Body of pancreas (tissue), 4 donors: ENCODE measurements around the gene OR2M2. TPM values are rescaled to one million over a fixed set of nuclear protein-coding genes. Genes with fewer than 3 reads are reported as not detected.

ENCODE experiments used
- ATAC-seq: fragments of 150-250 bp; one replicate; pipeline ENCODE4 v1.9.1; 2016
- DNase-seq, 4 donors: peaks; one replicate each; pipeline ENCODE4 v3.0.0-alpha.2; 2019
- H3K27ac ChIP-seq, 4 donors: fragments of 200-600 bp; sonication (generic); 1 replicate in 3 of 4; 2 replicates in 1 of 4; pipeline versions ENCODE4 v1.5.1 to v1.6.1; 2016 to 2019; ENCODE audit warnings: mild to moderate bottlenecking in 1 of 4, mixed read lengths in 1 of 4, moderate library complexity in 1 of 4
- H3K27me3 ChIP-seq, 2 donors: fragments of 200-600 bp; sonication (generic); one replicate each; pipeline ENCODE4 v1.6.0; 2016; ENCODE audit warnings: mild to moderate bottlenecking in 1 of 2
- H3K36me3 ChIP-seq, 2 donors: fragments of 200-600 bp; sonication (generic); replicated peaks in 1 of 2; 2 replicates each; pipeline ENCODE4 v1.5.1; 2016; ENCODE audit warnings: low read depth in 2 of 2; ENCODE audit not compliant: insufficient read depth in 1 of 2
- H3K4me1 ChIP-seq: fragments of 200-600 bp; sonication (generic); one replicate; pipeline ENCODE4 v1.6.0; 2016
- H3K4me3 ChIP-seq, 2 donors: fragments of 200-600 bp; sonication (generic); 1 replicate in 1 of 2; 2 replicates in 1 of 2; pipeline ENCODE4 v1.5.1; 2016 to 2019
- H3K9me3 ChIP-seq, 3 donors: fragments of 200-600 bp; sonication (generic); 1 replicate in 2 of 3; 2 replicates in 1 of 3; pipeline ENCODE4 v1.5.1; 2016
- POLR2A ChIP-seq, 3 donors: fragments of 450-650 bp; IDR thresholded peaks; one replicate each; pipeline ENCODE4 v1.6.1; 2016; ENCODE audit warnings: antibody characterized with exemption in 3 of 3, mild to moderate bottlenecking in 2 of 3
- whole genome bisulfite sequencing, 2 donors: methylation state at CpG; one replicate each; pipeline ENCODE4 v1.1.5; 2017; 5-methylcytosine and 5-hydroxymethylcytosine counted together
- intact Hi-C: fragments of 100-400 bp; cut with DNase I; formaldehyde crosslinking; loops from one replicate; pipeline ENCODE4 v1.15.1; 2023
- total RNA-seq, 2 donors: library from RNA; depleted of rRNA; stranded (reverse); fragments of >200 nt; gene quantifications; one replicate each; pipeline ENCODE4 v1.1.0, GENCODE V29; 2016
- TF ChIP-seq, protein P1 (sequence below), 7 experiments: fragments of 450-650 bp in 4 of 7; fragments of 200-600 bp in 3 of 7; sonication (generic) in 3 of 7; IDR thresholded peaks; one replicate each; pipeline ENCODE4 v1.5.1; 2016 to 2019; ENCODE audit warnings: antibody characterized with exemption in 7 of 7

OR2M2 gene, protein sequence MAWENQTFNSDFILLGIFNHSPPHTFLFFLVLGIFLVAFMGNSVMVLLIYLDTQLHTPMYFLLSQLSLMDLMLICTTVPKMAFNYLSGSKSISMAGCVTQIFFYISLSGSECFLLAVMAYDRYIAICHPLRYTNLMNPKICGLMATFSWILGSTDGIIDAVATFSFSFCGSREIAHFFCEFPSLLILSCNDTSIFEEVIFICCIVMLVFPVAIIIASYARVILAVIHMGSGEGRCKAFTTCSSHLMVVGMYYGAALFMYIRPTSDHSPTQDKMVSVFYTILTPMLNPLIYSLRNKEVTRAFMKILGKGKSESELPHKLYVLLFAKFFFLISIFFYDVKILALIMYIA
- not detected for total RNA-seq

DNA sequence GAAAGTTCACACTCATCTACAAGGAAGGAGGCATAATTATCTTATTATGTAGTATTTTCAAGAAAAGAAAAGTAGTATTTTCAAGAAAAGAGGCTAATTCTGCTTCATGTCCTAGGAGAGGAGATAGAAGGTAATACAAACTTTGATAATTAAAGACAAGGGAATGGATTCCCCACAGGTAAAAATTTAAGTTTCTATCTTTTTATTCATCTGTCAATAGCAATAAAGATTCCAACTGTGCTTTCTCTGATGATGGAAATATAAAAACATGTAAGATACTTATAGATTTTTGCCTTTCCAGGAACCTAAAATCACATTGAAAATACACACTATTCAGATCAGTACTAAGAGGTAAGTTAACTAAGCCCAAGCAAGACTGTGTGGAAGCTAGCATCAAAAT is at the start of gene OR2M2:
TSS of gene OR2M2 (plus strand) at position 301 of the 400 bp plus-strand sequence. CDS start 5,165 bp downstream, outside the sequence.
- H3K27ac ChIP-seq, result no peak within 1 kb of the TSS
- ATAC-seq (no peak), DNase-seq (no peak)
- no peak for TF ChIP-seq POLR2A (IDR thresholded peaks at IDR 0.05)
- TF ChIP-seq, protein P1, sequence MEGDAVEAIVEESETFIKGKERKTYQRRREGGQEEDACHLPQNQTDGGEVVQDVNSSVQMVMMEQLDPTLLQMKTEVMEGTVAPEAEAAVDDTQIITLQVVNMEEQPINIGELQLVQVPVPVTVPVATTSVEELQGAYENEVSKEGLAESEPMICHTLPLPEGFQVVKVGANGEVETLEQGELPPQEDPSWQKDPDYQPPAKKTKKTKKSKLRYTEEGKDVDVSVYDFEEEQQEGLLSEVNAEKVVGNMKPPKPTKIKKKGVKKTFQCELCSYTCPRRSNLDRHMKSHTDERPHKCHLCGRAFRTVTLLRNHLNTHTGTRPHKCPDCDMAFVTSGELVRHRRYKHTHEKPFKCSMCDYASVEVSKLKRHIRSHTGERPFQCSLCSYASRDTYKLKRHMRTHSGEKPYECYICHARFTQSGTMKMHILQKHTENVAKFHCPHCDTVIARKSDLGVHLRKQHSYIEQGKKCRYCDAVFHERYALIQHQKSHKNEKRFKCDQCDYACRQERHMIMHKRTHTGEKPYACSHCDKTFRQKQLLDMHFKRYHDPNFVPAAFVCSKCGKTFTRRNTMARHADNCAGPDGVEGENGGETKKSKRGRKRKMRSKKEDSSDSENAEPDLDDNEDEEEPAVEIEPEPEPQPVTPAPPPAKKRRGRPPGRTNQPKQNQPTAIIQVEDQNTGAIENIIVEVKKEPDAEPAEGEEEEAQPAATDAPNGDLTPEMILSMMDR (IDR thresholded peaks at IDR 0.05), result no peak
- intact Hi-C loops, result no loop called here
- no peak within 1 kb of the TSS for H3K4me3 ChIP-seq
- H3K9me3 ChIP-seq, result no peaks in the 10 kb centered on the region
- H3K27me3 ChIP-seq, result no peaks in the 10 kb centered on the region
- no peaks in the 10 kb centered on the region for H3K4me1 ChIP-seq
- no peaks in the 10 kb centered on the region for H3K36me3 ChIP-seq

DNA sequence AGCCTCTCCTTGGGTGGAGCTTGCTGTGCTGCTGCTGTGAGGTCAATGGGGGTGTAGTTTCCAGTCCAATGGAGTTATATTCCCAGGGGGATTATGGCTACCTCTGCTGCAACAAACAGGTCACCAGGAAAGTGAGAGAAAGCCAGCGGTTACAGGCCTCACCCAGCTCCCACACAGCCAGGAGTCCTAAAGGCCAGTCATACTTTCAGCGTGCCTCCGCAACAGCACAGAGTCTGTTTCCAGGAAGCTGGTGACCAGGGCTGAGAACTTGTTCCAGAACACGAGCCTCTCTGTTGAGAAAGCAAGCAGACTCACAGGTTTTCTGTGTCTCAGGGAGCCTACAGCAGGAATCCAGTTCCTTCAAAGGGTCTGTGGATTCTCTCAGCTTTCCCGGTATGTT is 47.0 kb upstream of the OR2M2 start:
- no peaks in the 10 kb centered on the region for H3K4me1 ChIP-seq
- H3K27me3 ChIP-seq, result no peaks in the 10 kb centered on the region
- TF ChIP-seq POLR2A (IDR thresholded peaks at IDR 0.05), result no peak
- TF ChIP-seq, protein P1 (IDR thresholded peaks at IDR 0.05), result no peak
- DNase-seq (no peak), ATAC-seq (no peak)
- no peak overlapping the region for H3K4me3 ChIP-seq
- no peak overlapping the region for H3K27ac ChIP-seq
- H3K9me3 ChIP-seq, result no peaks in the 10 kb centered on the region
- intact Hi-C loops, result no loop called here
- H3K36me3 ChIP-seq, result no peaks in the 10 kb centered on the region
- WGBS, 2 donors, result 71 to 73% methylated on average over 3 to 5 of the region's 5 CpGs

DNA sequence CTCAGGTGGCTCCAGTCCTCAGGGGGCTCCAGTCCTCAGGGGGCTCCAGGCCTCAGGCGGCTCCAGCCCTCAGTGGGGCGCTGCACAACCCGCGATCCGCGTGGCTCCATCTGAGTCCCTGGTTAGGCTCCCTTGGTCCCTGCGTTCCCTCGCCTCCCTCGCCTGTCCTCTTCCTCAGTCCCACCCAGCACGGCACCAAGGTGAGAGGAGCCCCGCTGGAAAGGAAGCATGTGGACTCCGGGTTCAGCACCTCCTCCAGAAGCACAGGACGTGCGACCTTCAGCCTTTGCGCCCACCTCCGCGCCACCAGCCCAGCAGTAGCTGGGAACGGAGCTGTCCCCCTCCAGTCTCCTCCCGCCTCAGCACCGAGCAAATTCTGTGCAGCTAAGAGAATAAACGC is 37.8 kb upstream of the OR2M2 start:
- 57 to 67% methylated on average over 20 to 21 of the region's 21 CpGs for WGBS, 2 donors
- Histone ChIP-seq H3K9me3 (no peaks in the 10 kb centered on the region), H3K27ac (no peak overlapping the region), H3K36me3 (no peaks in the 10 kb centered on the region), H3K4me3 (no peak overlapping the region), H3K4me1 (no peaks in the 10 kb centered on the region), H3K27me3 (no peaks in the 10 kb centered on the region)
- no peak for TF ChIP-seq POLR2A (IDR thresholded peaks at IDR 0.05)
- TF ChIP-seq, protein P1 (IDR thresholded peaks at IDR 0.05), result no peak
- no peak for ATAC-seq
- DNase-seq, result no peak
- intact Hi-C loops, result no loop called here

DNA sequence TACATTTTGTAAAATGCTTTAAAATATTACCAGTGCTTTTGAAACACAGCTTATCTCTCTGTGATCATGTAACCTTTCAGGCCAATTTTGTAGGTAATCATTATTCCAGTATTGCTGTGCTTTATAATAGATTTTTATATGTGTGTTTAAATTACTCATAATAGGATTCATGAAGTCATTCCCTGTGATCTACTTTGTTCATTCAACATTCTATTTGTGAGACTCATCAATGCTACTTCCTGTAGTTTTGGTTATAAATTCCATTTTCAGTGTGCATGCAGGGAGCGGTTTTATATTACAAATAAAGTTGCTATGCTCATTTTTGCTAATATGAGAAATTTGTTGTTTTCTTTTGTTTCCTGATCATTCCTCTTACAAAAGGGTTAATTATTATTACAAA is 33.8 kb upstream of the OR2M2 start:
- WGBS, 2 donors, result 38 to 56% methylated on average over 1 of the region's 1 CpG
- DNase-seq (no peak), ATAC-seq (no peak)
- Histone ChIP-seq H3K27me3 (no peaks in the 10 kb centered on the region), H3K4me3 (no peak overlapping the region), H3K4me1 (no peaks in the 10 kb centered on the region), H3K27ac (no peak overlapping the region), H3K9me3 (no peaks in the 10 kb centered on the region), H3K36me3 (no peaks in the 10 kb centered on the region)
- intact Hi-C loops, result no loop called here
- TF ChIP-seq, protein P1 (IDR thresholded peaks at IDR 0.05), result no peak
- no peak for TF ChIP-seq POLR2A (IDR thresholded peaks at IDR 0.05)

DNA sequence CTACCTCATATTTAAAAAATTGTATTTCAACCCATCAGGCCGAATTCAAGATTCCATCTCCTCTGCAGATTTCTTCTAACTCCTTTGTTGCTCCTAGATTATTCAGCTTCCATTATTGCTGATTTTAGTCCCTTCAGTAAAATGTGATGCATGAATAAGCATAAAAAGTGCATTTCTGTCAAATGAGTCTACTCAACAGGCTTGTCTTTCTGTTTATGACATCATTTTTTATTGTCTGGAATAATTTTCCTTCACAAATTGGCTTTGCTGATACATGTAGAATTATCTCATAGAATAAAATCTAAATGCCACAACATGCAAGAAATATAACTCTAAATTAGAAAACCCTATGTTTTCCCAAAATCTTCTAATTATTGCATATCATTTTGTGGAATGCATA is 31.3 kb upstream of the OR2M2 start:
- DNase-seq (no peak), ATAC-seq (no peak)
- WGBS, 2 donors, result 17 to 29% methylated on average over 1 of the region's 1 CpG
- Histone ChIP-seq H3K36me3 (no peaks in the 10 kb centered on the region), H3K27ac (no peak overlapping the region), H3K4me1 (no peaks in the 10 kb centered on the region), H3K27me3 (no peaks in the 10 kb centered on the region), H3K4me3 (no peak overlapping the region), H3K9me3 (no peaks in the 10 kb centered on the region)
- intact Hi-C loops, result no loop called here
- TF ChIP-seq, protein P1 (IDR thresholded peaks at IDR 0.05), result no peak
- no peak for TF ChIP-seq POLR2A (IDR thresholded peaks at IDR 0.05)
